Colonic mucosa (tissue), 4 donors: ENCODE data around the gene MRPL54. TPM values are rescaled to one million over a fixed set of nuclear protein-coding genes. Genes with fewer than 3 reads are reported as not detected.

Experiments
- DNase-seq: peaks from one replicate; pipeline ENCODE4 v3.0.0-alpha.2; 2020
- H3K27ac ChIP-seq: fragments of 200-600 bp; one replicate; pipeline ENCODE4 v1.8.0; 2021
- H3K27me3 ChIP-seq: fragments of 200-600 bp; one replicate; pipeline ENCODE4 v1.8.0; 2021
- H3K36me3 ChIP-seq: fragments of 200-600 bp; one replicate; pipeline ENCODE4 v1.8.0; 2021
- H3K4me1 ChIP-seq: fragments of 200-600 bp; one replicate; pipeline ENCODE4 v1.8.0; 2021; ENCODE audit warnings: mild to moderate bottlenecking
- H3K4me3 ChIP-seq: fragments of 200-600 bp; one replicate; pipeline ENCODE4 v1.8.0; 2021
- H3K9ac ChIP-seq, 2 donors: one replicate each; pipeline ENCODE4 v1.7.0; 2013; ENCODE audit warnings: control low read depth in 2 of 2, low read depth in 2 of 2, low read length in 2 of 2
- H3K9me3 ChIP-seq: fragments of 200-600 bp; one replicate; pipeline ENCODE4 v1.8.0; 2021
- intact Hi-C: fragments of 100-400 bp; cut with DNase I; formaldehyde crosslinking; loops from one replicate; pipeline ENCODE4 v1.14.1; 2022
- total RNA-seq, 2 donors: library from RNA; stranded (reverse); fragmentation: NEBNext Ultra II Directional in 1 of 2; extraction: Animal tissue kit (Norgen Biotek cat#: 25700) in 1 of 2; gene quantifications; one replicate each; pipeline ENCODE4 v1.2.1, GENCODE V29; 2021
- TF ChIP-seq, protein P1 (sequence below): fragments of 200-600 bp; IDR thresholded peaks from one replicate; pipeline ENCODE4 v1.8.0; 2022; ENCODE audit warnings: antibody characterized with exemption, mild to moderate bottlenecking
- donor health status: healthy.
- donor health status: DM: no; HTN: no; CAD: no.
- donor health status: DM: no; HTN: no; CAD: no.

MRPL54 gene
- total RNA-seq, 2 donors from 2014 or later: 73.7 to 86.9 TPM

GRCh38 chr19:3721887-3722442, 40.5 kb upstream of the MRPL54 start:
- intact Hi-C loops: no loop called here

DNA sequence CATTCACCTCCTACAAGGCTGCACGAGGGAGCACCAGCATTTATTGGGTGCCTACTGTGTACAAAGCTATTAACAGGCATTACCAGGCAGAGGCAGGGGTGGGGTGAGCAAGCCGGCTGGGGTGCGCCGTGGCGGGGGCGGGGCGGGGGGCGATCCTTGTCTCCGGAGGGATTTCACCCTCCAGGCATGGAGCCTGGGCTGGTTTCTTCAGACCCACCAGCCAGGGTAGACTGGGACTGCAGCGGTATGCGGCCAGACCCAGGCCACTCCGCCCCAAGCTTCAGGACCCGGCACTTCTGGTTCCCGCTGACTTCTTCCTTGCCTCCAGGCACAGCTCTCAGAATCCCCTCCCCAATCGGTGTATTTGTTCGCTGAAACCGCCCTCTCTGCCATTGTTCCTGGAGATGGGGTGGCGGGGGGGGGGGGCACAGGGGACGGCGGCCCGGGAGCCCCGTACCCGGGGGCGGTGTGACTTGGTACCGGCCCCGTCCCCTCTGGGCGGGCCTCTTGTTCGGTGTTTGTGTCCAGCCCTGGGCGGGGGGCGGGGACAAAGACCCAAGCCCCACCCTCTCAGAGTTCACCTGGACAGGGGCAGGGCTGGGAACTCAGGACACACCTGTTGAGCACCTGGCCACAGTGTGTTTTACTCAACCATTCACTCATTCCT, 39.9 kb upstream of the MRPL54 start:
- Histone ChIP-seq H3K4me1 (peaks cover 21% of the 10 kb centered on the region), H3K9ac (peak overlapping the region; percentile 52 to 72), H3K27ac (peak overlapping the region; percentile 75)

More at GRCh38 chr19:3721887-3722442, 40.5 kb upstream of the MRPL54 start:
- TF ChIP-seq, protein P1, sequence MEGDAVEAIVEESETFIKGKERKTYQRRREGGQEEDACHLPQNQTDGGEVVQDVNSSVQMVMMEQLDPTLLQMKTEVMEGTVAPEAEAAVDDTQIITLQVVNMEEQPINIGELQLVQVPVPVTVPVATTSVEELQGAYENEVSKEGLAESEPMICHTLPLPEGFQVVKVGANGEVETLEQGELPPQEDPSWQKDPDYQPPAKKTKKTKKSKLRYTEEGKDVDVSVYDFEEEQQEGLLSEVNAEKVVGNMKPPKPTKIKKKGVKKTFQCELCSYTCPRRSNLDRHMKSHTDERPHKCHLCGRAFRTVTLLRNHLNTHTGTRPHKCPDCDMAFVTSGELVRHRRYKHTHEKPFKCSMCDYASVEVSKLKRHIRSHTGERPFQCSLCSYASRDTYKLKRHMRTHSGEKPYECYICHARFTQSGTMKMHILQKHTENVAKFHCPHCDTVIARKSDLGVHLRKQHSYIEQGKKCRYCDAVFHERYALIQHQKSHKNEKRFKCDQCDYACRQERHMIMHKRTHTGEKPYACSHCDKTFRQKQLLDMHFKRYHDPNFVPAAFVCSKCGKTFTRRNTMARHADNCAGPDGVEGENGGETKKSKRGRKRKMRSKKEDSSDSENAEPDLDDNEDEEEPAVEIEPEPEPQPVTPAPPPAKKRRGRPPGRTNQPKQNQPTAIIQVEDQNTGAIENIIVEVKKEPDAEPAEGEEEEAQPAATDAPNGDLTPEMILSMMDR: no peak
- no peaks in the 10 kb centered on the region for H3K9me3 ChIP-seq
- H3K4me1 ChIP-seq: peaks cover 21% of the 10 kb centered on the region
- H3K9ac ChIP-seq: peak overlapping the region; percentile 52 to 72
- H3K4me3 ChIP-seq: peak overlapping the region; percentile 45
- no peak for DNase-seq
- H3K36me3 ChIP-seq: no peaks in the 10 kb centered on the region
- peak overlapping the region; percentile 75 for H3K27ac ChIP-seq
- no peaks in the 10 kb centered on the region for H3K27me3 ChIP-seq

GRCh38 chr19:3723110-3723488, 39.4 kb upstream of the MRPL54 start:
- Histone ChIP-seq H3K27ac (peak overlapping the region; percentile 75), H3K36me3 (no peaks in the 10 kb centered on the region), H3K9ac (peak overlapping the region in 1 of 2 donors; percentile 49), H3K27me3 (no peaks in the 10 kb centered on the region), H3K9me3 (no peaks in the 10 kb centered on the region), H3K4me1 (peaks cover 21% of the 10 kb centered on the region), H3K4me3 (peak overlapping the region; percentile 45)
- no peak for DNase-seq
- intact Hi-C loops: no loop called here
- TF ChIP-seq, protein P1: no peak

More for the DNA sequence above, 39.9 kb upstream of the MRPL54 start:
- TF ChIP-seq, protein P1: no peak
- intact Hi-C loops: no loop called here
- Histone ChIP-seq H3K9me3 (no peaks in the 10 kb centered on the region), H3K4me3 (peak overlapping the region; percentile 45), H3K27me3 (no peaks in the 10 kb centered on the region), H3K36me3 (no peaks in the 10 kb centered on the region)
- DNase-seq: peak; percentile 84

DNA sequence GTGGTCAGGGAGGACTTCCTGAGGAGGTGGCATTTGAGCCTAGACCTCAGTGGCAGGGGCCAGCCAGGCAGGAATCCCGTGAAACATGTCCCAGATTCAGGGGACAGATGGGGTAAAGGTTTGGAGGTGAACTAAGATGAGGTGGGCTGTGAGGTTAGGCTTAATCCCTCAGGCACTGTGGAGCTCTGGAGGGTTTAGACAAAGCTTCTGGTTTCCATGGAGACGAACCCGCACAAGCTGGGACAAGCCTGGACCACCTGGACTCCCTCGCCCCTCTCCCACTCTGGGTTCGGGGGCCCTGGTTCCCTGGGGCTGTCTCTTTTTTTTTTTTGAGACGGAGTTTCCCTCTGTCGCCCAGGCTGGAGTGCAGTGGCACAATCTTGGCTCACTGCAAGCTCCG, 38.6 kb upstream of the MRPL54 start:
- Histone ChIP-seq H3K27me3 (no peaks in the 10 kb centered on the region), H3K4me1 (peaks cover 19% of the 10 kb centered on the region), H3K9me3 (no peaks in the 10 kb centered on the region), H3K9ac (peak overlapping the region in 1 of 2 donors; percentile 34), H3K36me3 (no peaks in the 10 kb centered on the region), H3K4me3 (no peak overlapping the region), H3K27ac (no peak overlapping the region)
- DNase-seq: no peak
- TF ChIP-seq, protein P1: no peak
- intact Hi-C loops: no loop called here

DNA sequence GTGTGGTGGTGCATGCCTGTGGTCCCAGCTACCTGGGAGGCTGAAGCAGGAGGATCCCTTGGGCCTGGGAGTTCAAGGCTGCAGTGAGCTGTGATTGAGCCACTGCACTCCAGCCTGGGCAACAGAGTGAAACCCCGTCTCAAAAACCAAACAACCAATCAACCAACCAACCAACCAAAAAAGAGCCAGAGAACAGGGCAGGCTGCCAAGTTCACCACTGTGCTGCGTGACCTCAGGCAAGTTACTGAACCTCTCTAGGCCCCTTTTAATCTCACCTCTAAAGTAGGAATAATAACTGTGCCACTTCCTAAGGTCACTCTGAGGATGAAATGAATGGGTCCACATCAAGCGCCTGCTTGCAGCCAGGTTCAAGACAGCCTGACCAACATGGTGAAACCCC, 37.4 kb upstream of the MRPL54 start:
- intact Hi-C loops: no loop called here
- TF ChIP-seq, protein P1: no peak
- H3K36me3 ChIP-seq: no peaks in the 10 kb centered on the region
- no peaks in the 10 kb centered on the region for H3K9me3 ChIP-seq
- DNase-seq: no peak
- H3K27ac ChIP-seq: peak overlapping the region; percentile 32
- no peaks in the 10 kb centered on the region for H3K27me3 ChIP-seq
- peaks cover 17% of the 10 kb centered on the region for H3K4me1 ChIP-seq
- H3K9ac ChIP-seq: no peak overlapping the region
- H3K4me3 ChIP-seq: no peak overlapping the region
